IMR-90 (cell line): ENCODE data around the gene MED26. TPM values are rescaled to one million over a fixed set of nuclear protein-coding genes. Genes with fewer than 3 reads are reported as not detected.

ENCODE experiments used
- ATAC-seq: fragments of 200-7000 bp; cut with Tn5 transposase; 2 replicates; pipeline ENCODE4 v1.9.1; 2020; ENCODE audit warnings: low read depth, mild to moderate bottlenecking, moderate library complexity
- BruUV-seq: library from RNA; stranded (reverse); fragments of 400-500 nt; replicated peaks from 2 replicates; lab custom pipeline; 2021; lab: Mats Ljungman, UMichigan
- CTCF ChIA-PET: fragments of 300-600 bp; formaldehyde crosslinking; extraction: SDS; loops from one replicate; lab custom pipeline; 2021; ENCODE audit warnings: antibody characterized with exemption; lab: Yijun Ruan, JAX
- POLR2A ChIA-PET: fragments of 300-600 bp; sonication (Branson Sonifier 250); formaldehyde crosslinking; loops from one replicate; lab custom pipeline; 2022; ENCODE audit warnings: antibody characterized with exemption; ENCODE audit not compliant: unreplicated experiment; lab: Charles Lee
- DNase-seq: peaks from one replicate; pipeline ENCODE4 v3.0.0; 2013
- H2AFZ ChIP-seq: replicated peaks from 2 replicates; pipeline ENCODE3; 2013; ENCODE audit warnings: low read length, mild to moderate bottlenecking; ENCODE audit not compliant: poor library complexity
- H2AK5ac ChIP-seq: 2 replicates; pipeline ENCODE4 v1.6.1; 2013; ENCODE audit warnings: low read depth, low read length, inconsistent platforms
- H2AK9ac ChIP-seq: replicated peaks from 2 replicates; pipeline ENCODE3; 2013; ENCODE audit warnings: mild to moderate bottlenecking, low read depth, low read length, moderate library complexity; ENCODE audit not compliant: poor library complexity
- H2BK120ac ChIP-seq: 2 replicates; pipeline ENCODE4 v1.6.1; 2013; ENCODE audit warnings: low read depth, low read length, inconsistent platforms
- H2BK15ac ChIP-seq: 3 replicates; pipeline ENCODE4 v1.6.1; 2013; ENCODE audit warnings: low read depth, low read length, inconsistent platforms
- H2BK20ac ChIP-seq: 2 replicates; pipeline ENCODE4 v1.6.1; 2013; ENCODE audit warnings: low read depth, mild to moderate bottlenecking, inconsistent platforms, low read length, moderate library complexity
- H2BK5ac ChIP-seq: 2 replicates; pipeline ENCODE4 v1.6.1; 2013; ENCODE audit warnings: mild to moderate bottlenecking, low read depth, low read length, inconsistent platforms; ENCODE audit not compliant: poor library complexity, severe bottlenecking
- H3K14ac ChIP-seq: replicated peaks from 2 replicates; pipeline ENCODE4 v1.6.1; 2013; ENCODE audit warnings: low read depth, low read length, inconsistent platforms
- H3K18ac ChIP-seq: 2 replicates; pipeline ENCODE4 v1.6.1; 2013; ENCODE audit warnings: low read depth, low read length, control low read depth
- H3K23ac ChIP-seq: 2 replicates; pipeline ENCODE4 v1.6.1; 2013; ENCODE audit warnings: low read depth, low read length, inconsistent platforms
- H3K27ac ChIP-seq: 2 replicates; pipeline ENCODE4 v1.5.1; 2013; ENCODE audit warnings: mild to moderate bottlenecking, control low read depth, low read length; ENCODE audit not compliant: insufficient read depth
- H3K27me3 ChIP-seq: 2 replicates; pipeline ENCODE4 v1.6.1; 2013; ENCODE audit warnings: low read length; ENCODE audit not compliant: control insufficient read depth, insufficient read depth
- H3K36me3 ChIP-seq: 2 replicates; pipeline ENCODE4 v1.6.1; 2013; ENCODE audit warnings: low read length, mixed read lengths; ENCODE audit not compliant: control insufficient read depth, insufficient read depth
- H3K4ac ChIP-seq: 2 replicates; pipeline ENCODE4 v1.6.1; 2013; ENCODE audit warnings: low read depth, low read length, inconsistent platforms
- H3K4me1 ChIP-seq: 2 replicates; pipeline ENCODE4 v1.6.1; 2013; ENCODE audit warnings: low read length, mixed read lengths; ENCODE audit not compliant: control insufficient read depth, insufficient read depth
- H3K4me2 ChIP-seq: 2 replicates; pipeline ENCODE4 v1.6.1; 2013; ENCODE audit warnings: low read depth, mild to moderate bottlenecking, control low read depth, low read length, moderate library complexity
- H3K4me3 ChIP-seq: 2 replicates; pipeline ENCODE4 v1.5.1; 2013; ENCODE audit warnings: low read depth, mild to moderate bottlenecking, control low read depth, low read length, moderate library complexity; ENCODE audit not compliant: insufficient read depth
- H3K56ac ChIP-seq: 2 replicates; pipeline ENCODE4 v1.6.1; 2013; ENCODE audit warnings: low read length, inconsistent platforms; ENCODE audit not compliant: insufficient read depth; ENCODE audit errors: extremely low read depth
- H3K79me1 ChIP-seq, 2 experiments: 2 replicates each; pipeline ENCODE4 v1.6.1; 2013; ENCODE audit warnings: low read length in 2 of 2, inconsistent platforms in 1 of 2, low read depth in 1 of 2
- H3K9ac ChIP-seq: 2 replicates; pipeline ENCODE4 v1.6.1; 2013; ENCODE audit warnings: low read depth, low read length, control low read depth
- H3K9me1 ChIP-seq: 2 replicates; pipeline ENCODE4 v1.6.1; 2013; ENCODE audit warnings: low read length, inconsistent platforms; ENCODE audit not compliant: insufficient read depth
- H3K9me3 ChIP-seq: 2 replicates; pipeline ENCODE4 v1.6.1; 2013; ENCODE audit warnings: low read length; ENCODE audit not compliant: control insufficient read depth, insufficient read depth
- H4K20me1 ChIP-seq: 2 replicates; pipeline ENCODE4 v1.6.1; 2013; ENCODE audit warnings: low read length, inconsistent platforms; ENCODE audit not compliant: insufficient read depth
- H4K5ac ChIP-seq: 2 replicates; pipeline ENCODE4 v1.6.1; 2013; ENCODE audit warnings: mild to moderate bottlenecking, low read depth, low read length, control low read depth
- H4K8ac ChIP-seq, 2 experiments: 2 replicates each; pipeline ENCODE4 v1.6.1; 2013; ENCODE audit warnings: low read depth in 2 of 2, low read length in 2 of 2, control low read depth in 1 of 2, inconsistent platforms in 1 of 2
- H4K91ac ChIP-seq: 2 replicates; pipeline ENCODE4 v1.6.1; 2013; ENCODE audit warnings: low read depth, low read length, inconsistent platforms; ENCODE audit not compliant: insufficient read depth
- BHLHE40 ChIP-seq: fragments of 150-350 bp; IDR thresholded peaks from 2 replicates; pipeline ENCODE4 v1.6.1; 2016; ENCODE audit warnings: mild to moderate bottlenecking, low read depth, low read length
- CEBPB ChIP-seq: IDR thresholded peaks from 2 replicates; pipeline ENCODE4 v1.6.1; 2012; ENCODE audit warnings: low read depth, low read length, improper control_type of control experiment
- CHD1 ChIP-seq: IDR thresholded peaks from 2 replicates; pipeline ENCODE4 v1.6.1; 2012; ENCODE audit warnings: low read depth, low read length, improper control_type of control experiment
- ELK1 ChIP-seq: fragments of 150-350 bp; IDR thresholded peaks from 2 replicates; pipeline ENCODE4 v1.6.1; 2016; ENCODE audit warnings: low read depth, mild to moderate bottlenecking, low read length, moderate library complexity, borderline replicate concordance
- FOS ChIP-seq: fragments of 150-350 bp; IDR thresholded peaks from 2 replicates; pipeline ENCODE4 v1.6.1; 2016; ENCODE audit warnings: low read depth, low read length
- MAFK ChIP-seq: IDR thresholded peaks from 2 replicates; pipeline ENCODE4 v1.6.1; 2012; ENCODE audit warnings: low read depth, low read length, improper control_type of control experiment
- MAZ ChIP-seq: IDR thresholded peaks from 2 replicates; pipeline ENCODE4 v1.6.1; 2012; ENCODE audit warnings: low read depth, mild to moderate bottlenecking, low read length, improper control_type of control experiment, moderate library complexity, borderline replicate concordance
- MXI1 ChIP-seq: IDR thresholded peaks from 2 replicates; pipeline ENCODE4 v1.6.1; 2012; ENCODE audit warnings: low read depth, mild to moderate bottlenecking, low read length, moderate library complexity, borderline replicate concordance
- NFE2L2 ChIP-seq: fragments of 150-350 bp; IDR thresholded peaks from 2 replicates; pipeline ENCODE4 v1.6.1; 2016; ENCODE audit warnings: low read depth, mild to moderate bottlenecking, low read length
- POLR2A ChIP-seq: IDR thresholded peaks from 2 replicates; pipeline ENCODE4 v1.6.1; 2012; ENCODE audit warnings: mild to moderate bottlenecking, low read depth, low read length
- USF2 ChIP-seq: fragments of 150-350 bp; IDR thresholded peaks from 2 replicates; pipeline ENCODE4 v1.6.1; 2017; ENCODE audit warnings: mild to moderate bottlenecking, antibody characterized with exemption, low read length, low read depth
- WGBS, 2 experiments: methylation state at CpG; one replicate each; pipeline versions ENCODE4 v1.1.5 to v1.1.7; 2013; ENCODE audit warnings: missing lambda C conversion rate in 2 of 2; ENCODE audit not compliant: insufficient read length in 1 of 2; ENCODE audit errors: extremely low coverage in 2 of 2; 5-methylcytosine and 5-hydroxymethylcytosine counted together
- dilution Hi-C: fragments of 300-500 bp; cut with HindIII; formaldehyde crosslinking; loops from one replicate; pipeline ENCODE4 v1.14.3; 2018; ENCODE audit warnings: low sequenced_read_pairs; ENCODE audit not compliant: unreplicated experiment
- in situ Hi-C: fragments of 300-500 bp; cut with MboI; formaldehyde crosslinking; loops from 3 replicates; pipeline ENCODE4 v1.14.3; 2019; ENCODE audit warnings: low sequenced_read_pairs, inconsistent platforms, mixed read lengths
- intact Hi-C: fragments of 100-400 bp; cut with micrococcal nuclease; formaldehyde crosslinking; loops from 2 replicates; pipeline ENCODE4 v1.10.0; 2022
- polyA plus RNA-seq, 3 experiments: library from polyadenylated mRNA; depleted of rRNA; stranded (reverse); fragments of >200 nt; gene quantifications; 2 replicates each; pipeline ENCODE4 v1.2.3, GENCODE V29; 2012; ENCODE audit warnings: low replicate concordance in 1 of 3
- total RNA-seq: library from RNA; depleted of rRNA; stranded (reverse); fragments of >200 nt; gene quantifications from 2 replicates; pipeline ENCODE4 v1.2.3, GENCODE V29; 2012

MED26 gene
- total and polyA plus RNA-seq, 2 of the 4 experiments (the other 2 are of a cell fraction) = 2.0 to 4.0 TPM

- TF ChIP-seq USF2 = peak; percentile 53
Measured at GRCh38 chr19:16659832-16660708, 32.1 kb upstream of the MED26 start, which contains the start of gene SMIM7 (continued).

- Histone ChIP-seq H2BK5ac (peak overlapping the region; percentile 20), H3K4me2 (peak overlapping the region; percentile 91), H3K27me3 (no peaks in the 10 kb centered on the region), H2BK20ac (no peak overlapping the region), H3K18ac (no peak overlapping the region), H3K4me1 (no peaks in the 10 kb centered on the region), H3K23ac (no peak overlapping the region), H2AK5ac (no peak overlapping the region), H3K56ac (no peak overlapping the region), H3K9me1 (peaks cover 25% of the 10 kb centered on the region), H4K5ac (no peak overlapping the region), H3K79me1 (peaks cover 33 to 49% of the 10 kb centered on the region in 2 experiments), H3K9me3 (no peaks in the 10 kb centered on the region), H3K4ac (peak overlapping the region; percentile 57), H2BK120ac (no peak overlapping the region), H3K4me3 (peak overlapping the region; percentile 83), H4K8ac (peak overlapping the region; percentile 15 to 75; a peak in 2 of 4 replicates), H2AFZ (peak overlapping the region; percentile 82), H3K36me3 (peaks cover 24% of the 10 kb centered on the region), H3K9ac (peak overlapping the region; percentile 60), H2AK9ac (peak overlapping the region; percentile 86), H2BK15ac (no peak overlapping the region), H4K20me1 (peaks cover 42% of the 10 kb centered on the region), H3K14ac (peak overlapping the region; percentile 55), H4K91ac (no peak overlapping the region), H3K27ac (peak overlapping the region; percentile 56)
- BruUV-seq = no TSS peak
- dilution Hi-C loops = no loop called here
- in situ Hi-C loops = no loop called here
- WGBS, 2 experiments = 0% methylated on average over 5 of the region's 14 CpGs; no CpG with 5 or more reads in 1 of the 2 experiments
- POLR2A ChIA-PET = interaction anchor here (0.6 kb wide), 1 partner anchor 191 kb away, joined by 5 read pairs; no protein-coding TSS in a partner anchor
- CTCF ChIA-PET = no interaction called here
- no peak for ATAC-seq
- intact Hi-C loops = no loop called here
- no peak for DNase-seq
- no peak for TF ChIP-seq CHD1
- no peak for TF ChIP-seq BHLHE40
- no peak for TF ChIP-seq FOS
- TF ChIP-seq MAFK = no peak
- no peak for TF ChIP-seq POLR2A
- TF ChIP-seq CEBPB = no peak
- TF ChIP-seq NFE2L2 = no peak
- no peak for TF ChIP-seq ELK1
- TF ChIP-seq USF2 = no peak
- no peak for TF ChIP-seq MAZ
- no peak for TF ChIP-seq MXI1
Measured at GRCh38 chr19:16659464-16659831, 31.4 kb upstream of the MED26 start.
